Stimulated activated CD4-positive, alpha-beta T cell treated with anti-CD3 and anti-CD28 coated beads, Interleukin-1b, Interleukin-23, amount 100 ng/mL, for 4 hours (primary cell): ENCODE data around the gene DHRS2.

ENCODE experiments used
- DNase-seq, 2 donors: peaks; one replicate each; pipeline ENCODE4 v3.0.0-alpha.2; 2020; ENCODE audit warnings: low read depth in 2 of 2

DHRS2 gene

DNA sequence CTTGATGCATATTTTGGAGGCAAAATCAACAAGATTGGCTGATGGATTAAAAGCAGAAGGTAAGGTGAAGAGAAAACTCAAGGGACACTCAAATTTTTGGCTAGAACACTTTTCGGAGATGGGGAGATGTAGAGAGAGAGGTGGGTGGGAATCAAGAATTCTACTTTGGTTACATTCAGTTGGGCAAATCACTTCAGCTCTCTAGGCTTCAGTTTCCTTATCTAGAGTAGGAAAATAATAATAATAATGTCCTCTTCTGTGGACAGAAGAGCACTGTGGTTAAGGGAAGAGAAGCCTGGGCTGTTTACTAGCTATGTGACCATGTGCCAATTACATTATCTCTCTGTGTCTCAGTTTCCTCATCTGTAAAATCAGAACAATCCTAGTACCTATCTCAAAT lies 23.4 kb upstream of the DHRS2 start:
- DNase-seq: no peak

GRCh38 chr14:23613242-23614070 lies 22.7 kb upstream of the DHRS2 start:
- no peak for DNase-seq

DNA sequence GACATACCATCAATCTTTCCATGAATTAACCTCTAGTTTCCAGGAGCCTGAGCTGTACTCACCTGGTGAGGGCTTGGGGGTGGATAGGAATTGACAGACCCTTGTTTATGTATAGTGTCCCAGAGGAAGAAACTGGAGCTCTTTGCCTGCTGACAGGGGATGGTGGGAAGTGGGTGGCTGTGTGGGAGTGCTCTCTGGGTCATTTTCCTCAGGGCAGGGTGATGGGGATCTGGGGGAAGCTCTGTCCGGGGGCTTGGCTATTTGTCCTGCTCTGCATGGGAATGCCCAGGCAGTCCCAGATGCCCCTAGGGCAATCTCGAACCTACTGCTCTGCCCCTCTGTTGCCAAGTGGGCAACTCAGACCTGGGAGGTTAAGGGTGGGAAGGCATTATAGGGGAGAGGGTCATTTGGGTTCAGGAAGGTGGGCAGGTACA lies 21.8 kb upstream of the DHRS2 start:
- no peak for DNase-seq

- no peak for DNase-seq
Observed at GRCh38 chr14:23615856-23616255, 20.3 kb upstream of the DHRS2 start.

GRCh38 chr14:23617539-23617938 lies 18.6 kb upstream of the DHRS2 start:
- no peak for DNase-seq

- DNase-seq: no peak
Observed at GRCh38 chr14:23618415-23618988, 17.7 kb upstream of the DHRS2 start.

GRCh38 chr14:23620177-23620702 lies 15.9 kb upstream of the DHRS2 start:
- no peak for DNase-seq

- DNase-seq: no peak
Observed at GRCh38 chr14:23621204-23621931, 14.8 kb upstream of the DHRS2 start.

DNA sequence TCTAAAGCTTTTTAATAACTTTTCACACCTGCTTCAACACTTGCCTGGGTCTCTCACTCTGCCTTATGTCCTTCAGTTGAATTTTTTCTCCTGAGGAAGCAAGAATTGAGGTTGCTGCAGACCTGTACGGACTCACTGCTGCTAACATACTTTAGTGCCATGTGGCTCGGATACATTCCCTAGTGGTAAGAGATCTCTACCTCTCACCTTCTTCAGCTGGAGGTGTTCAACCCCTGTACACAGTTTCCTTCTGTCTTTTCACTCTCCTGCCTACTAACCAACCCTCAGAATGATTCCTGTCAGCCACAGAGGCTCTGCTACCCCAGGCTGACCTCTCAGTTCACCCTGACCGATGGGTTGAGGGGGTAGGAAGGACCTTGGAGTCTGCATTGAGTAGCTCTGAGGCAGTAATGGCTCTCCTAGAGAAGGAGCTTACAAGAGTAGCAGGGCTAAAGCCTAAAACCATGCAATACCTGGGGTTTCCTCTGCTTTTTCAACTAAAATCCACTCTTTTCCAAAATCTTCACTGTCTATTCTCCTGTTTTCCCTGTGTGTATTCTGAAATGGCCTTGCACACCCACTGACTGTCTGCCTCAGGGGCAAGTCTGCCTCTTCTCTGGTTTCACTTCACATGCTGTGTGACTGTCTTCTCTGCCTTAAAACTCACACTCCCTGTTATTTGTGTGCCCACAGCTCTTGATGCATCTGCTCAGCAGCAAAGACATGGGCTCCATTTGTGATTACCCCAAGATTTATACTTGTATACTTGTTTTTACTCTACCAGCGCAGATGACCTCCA lies 14.0 kb upstream of the DHRS2 start:
- DNase-seq: no peak

DNA sequence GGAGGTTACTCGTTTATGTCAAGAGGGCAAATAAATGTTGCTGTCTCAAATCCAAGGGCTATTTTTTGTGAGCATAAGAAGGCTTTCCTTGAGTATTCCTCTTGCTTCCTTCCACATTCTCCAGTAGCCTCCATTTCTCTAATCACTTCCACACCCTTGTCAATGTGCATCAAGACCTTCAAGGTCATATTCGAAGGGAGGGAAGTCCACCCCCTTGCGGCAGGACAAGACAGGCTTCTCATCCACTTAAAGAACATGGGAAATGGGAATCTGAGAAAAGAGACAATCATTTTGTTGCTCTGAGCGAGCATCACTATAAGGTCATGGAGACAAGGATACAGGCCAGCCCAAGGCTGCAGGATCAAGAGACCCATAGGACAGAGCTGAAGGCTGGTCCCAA lies 13.2 kb upstream of the DHRS2 start:
- DNase-seq: no peak

GRCh38 chr14:23623962-23624361 lies 12.2 kb upstream of the DHRS2 start:
- DNase-seq: no peak

DNA sequence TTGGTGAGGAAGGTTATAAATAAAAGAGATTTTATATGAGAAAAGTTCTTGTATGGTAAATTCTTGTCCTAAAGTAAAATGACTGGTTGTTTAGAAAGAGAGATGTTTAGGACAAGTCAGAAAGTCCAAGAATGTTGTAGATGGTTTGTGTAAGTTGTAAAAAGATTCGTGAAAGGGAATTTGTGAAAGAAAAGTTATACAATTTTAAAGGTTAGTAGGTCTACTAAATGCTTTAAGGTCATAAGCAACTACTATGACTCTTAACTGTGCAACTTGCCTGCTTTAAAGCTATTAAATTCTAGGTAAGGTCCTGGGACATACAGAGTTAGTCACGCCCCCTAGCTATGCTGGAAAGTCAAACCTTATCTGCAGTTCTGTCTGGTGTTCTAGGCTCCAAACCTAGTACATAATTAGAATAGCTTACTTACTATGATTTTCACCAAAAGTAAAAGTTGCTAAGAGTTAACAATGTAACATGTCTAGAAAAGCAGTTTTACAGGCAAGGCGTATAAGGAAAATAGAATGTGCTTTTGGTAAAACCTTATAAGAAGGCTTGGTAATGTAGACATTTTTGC lies 11.2 kb upstream of the DHRS2 start:
- DNase-seq: no peak

GRCh38 chr14:23626946-23627345 lies 9.2 kb upstream of the DHRS2 start:
- no peak for DNase-seq

DNA sequence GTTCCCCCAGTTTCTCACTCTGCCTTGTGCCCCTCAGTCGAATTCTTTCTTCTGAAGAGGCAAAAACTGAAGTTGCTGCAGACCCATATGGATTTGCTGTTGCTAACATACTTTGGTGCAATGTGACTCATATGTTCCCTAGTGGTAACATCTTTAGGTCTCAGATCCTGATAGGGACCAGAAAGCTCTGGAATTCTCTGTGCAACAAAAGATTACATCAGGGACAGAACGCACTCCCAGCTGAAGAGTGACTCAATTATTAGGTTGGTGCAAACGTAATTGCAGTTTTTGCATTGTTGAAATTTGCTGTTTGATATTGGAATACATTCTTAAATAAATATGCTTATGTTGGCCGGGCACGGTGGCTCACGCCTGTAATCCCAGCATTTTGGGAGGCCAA lies 8.2 kb upstream of the DHRS2 start:
- no peak for DNase-seq

DNA sequence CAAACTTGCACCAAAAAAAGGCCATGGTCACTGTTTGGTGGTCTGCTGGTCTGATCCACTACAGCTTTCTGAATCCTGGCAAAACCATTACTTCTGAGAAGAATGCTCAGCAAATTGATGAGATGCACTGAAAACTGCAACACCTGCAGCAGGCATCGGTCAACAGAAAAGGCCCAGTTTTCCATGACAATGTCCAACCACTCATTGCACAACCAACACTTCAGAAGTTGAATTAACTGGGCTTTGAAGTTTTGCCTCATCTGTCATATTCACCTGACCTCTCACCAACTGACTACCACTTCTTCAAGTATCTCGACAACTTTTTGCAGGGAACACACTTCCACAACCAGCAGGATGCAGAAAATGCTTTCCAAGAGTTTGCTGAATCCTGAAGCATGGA lies 7.0 kb upstream of the DHRS2 start:
- no peak for DNase-seq

DNA sequence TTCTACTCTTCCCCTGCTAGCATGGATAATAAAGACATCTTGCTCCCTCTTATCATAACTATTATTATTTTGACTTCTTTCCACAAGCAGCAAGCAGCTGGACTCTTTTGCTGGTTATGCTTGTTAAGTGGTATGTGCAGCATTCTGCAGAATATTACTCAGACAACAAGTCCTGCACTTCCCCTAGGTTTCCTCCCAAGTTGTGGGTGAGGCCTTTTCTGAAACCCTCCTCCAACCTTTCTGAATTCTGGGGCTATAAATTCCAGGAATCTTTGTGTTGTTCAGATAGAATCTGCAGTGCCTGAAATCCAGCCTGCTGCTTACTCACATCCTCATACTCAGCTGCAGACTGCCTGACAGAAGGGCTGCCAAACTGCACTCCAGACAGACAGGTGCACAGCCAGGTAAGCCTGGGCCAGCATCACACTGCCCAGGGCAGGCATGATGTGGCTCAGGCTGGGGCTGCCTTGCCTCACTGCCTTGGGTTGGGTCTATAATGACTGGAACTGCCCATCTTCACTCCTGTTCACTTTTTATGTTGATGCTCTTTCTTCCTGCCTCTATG lies 6.2 kb upstream of the DHRS2 start:
- DNase-seq: no peak

DNA sequence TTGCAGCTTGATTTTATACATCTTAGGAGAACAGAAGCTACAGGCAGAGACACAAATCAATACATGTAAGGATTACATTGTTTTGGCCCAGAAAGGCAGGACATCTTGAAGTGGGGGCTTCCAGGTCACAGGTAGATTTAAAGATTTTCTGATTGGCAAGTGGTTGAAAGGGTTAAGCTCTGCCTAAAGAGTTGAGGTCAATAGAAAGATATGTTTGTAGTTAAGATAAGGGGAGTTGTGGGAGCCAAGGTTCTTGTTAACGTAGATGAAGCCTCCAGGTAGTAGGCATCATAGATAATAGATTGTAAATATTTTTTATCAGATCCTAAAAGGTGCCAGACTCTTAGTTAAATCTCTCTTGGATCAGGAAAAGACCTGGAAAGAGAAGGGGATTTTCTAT lies 5.5 kb upstream of the DHRS2 start:
- no peak for DNase-seq

GRCh38 chr14:23631234-23631633 lies 4.9 kb upstream of the DHRS2 start:
- no peak for DNase-seq

GRCh38 chr14:23631702-23632460 lies 4.3 kb upstream of the DHRS2 start:
- peak; percentile 59 to 64 for DNase-seq

GRCh38 chr14:23632461-23633159 lies 3.6 kb upstream of the DHRS2 start:
- DNase-seq: no peak
